Upper lobe of left lung (tissue), 6 donors: ENCODE results near the gene PPP6R3. TPM values are rescaled to one million over a fixed set of nuclear protein-coding genes. Genes with fewer than 3 reads are reported as not detected.
A peak's percentile ranks its signal among the peaks of the same experiment; 100 is the strongest.

ENCODE experiments used
- ATAC-seq, 2 donors: fragments of 200-7000 bp; cut with Tn5 transposase; one replicate each; pipeline ENCODE4 v1.9.1; 2022; ENCODE audit warnings: mild to moderate bottlenecking in 2 of 2, moderate library complexity in 2 of 2; ENCODE audit not compliant: low FRiP score in 2 of 2
- DNase-seq, 2 donors: peaks; one replicate each; pipeline ENCODE4 v3.0.0-alpha.2; 2019 to 2020
- H3K27ac ChIP-seq, 4 donors: fragments of 200-600 bp; sonication (generic); one replicate each; pipeline ENCODE4 v1.5.1; 2016 to 2019
- H3K27me3 ChIP-seq, 4 donors: fragments of 200-600 bp; sonication (generic); one replicate each; pipeline ENCODE4 v1.5.1; 2017 to 2019
- H3K36me3 ChIP-seq, 4 donors: fragments of 200-600 bp; sonication (generic); one replicate each; pipeline ENCODE4 v1.5.1; 2016 to 2019
- H3K4me1 ChIP-seq, 4 donors: fragments of 200-600 bp; sonication (generic); one replicate each; pipeline ENCODE4 v1.5.1; 2018 to 2019
- H3K4me3 ChIP-seq, 4 donors: fragments of 200-600 bp; sonication (generic); one replicate each; pipeline ENCODE4 v1.5.1; 2017 to 2019; ENCODE audit warnings: mild to moderate bottlenecking in 2 of 4, moderate library complexity in 1 of 4
- H3K9me3 ChIP-seq, 4 donors: fragments of 200-600 bp; sonication (generic); one replicate each; pipeline ENCODE4 v1.5.1; 2018 to 2019
- CTCF ChIP-seq, 6 experiments: fragments of 450-650 bp in 4 of 6; fragments of 200-600 bp in 2 of 6; sonication (generic) in 2 of 6; IDR thresholded peaks; one replicate each; pipeline ENCODE4 v1.5.1; 2016 to 2019; ENCODE audit warnings: antibody characterized with exemption in 6 of 6
- EP300 ChIP-seq, 4 donors: sonication (generic); formaldehyde crosslinking; IDR thresholded peaks; one replicate each; pipeline ENCODE4 v1.5.1; 2017; ENCODE audit warnings: antibody characterized with exemption in 4 of 4, control low read depth in 2 of 4
- POLR2A ChIP-seq, 4 donors: fragments of 450-650 bp; IDR thresholded peaks; one replicate each; pipeline ENCODE4 v1.5.1; 2016 to 2017; ENCODE audit warnings: antibody characterized with exemption in 4 of 4, mild to moderate bottlenecking in 2 of 4
- POLR2AphosphoS5 ChIP-seq, 2 donors: sonication (generic); formaldehyde crosslinking; IDR thresholded peaks; one replicate each; pipeline ENCODE4 v1.5.1; 2017; ENCODE audit warnings: antibody characterized with exemption in 2 of 2
- WGBS, 2 donors: methylation state at CpG; one replicate each; pipeline ENCODE4 v1.1.5; 2017 to 2018; 5-methylcytosine and 5-hydroxymethylcytosine counted together
- total RNA-seq, 6 donors: library from RNA; depleted of rRNA in 4 of 6; stranded (reverse); fragments of >200 nt in 4 of 6; gene quantifications; one replicate each; pipeline versions ENCODE4 v1.1.0 to v1.2.1, GENCODE V29; 2016 to 2021
- donor health status: DM: no; HTN: no; CAD: no; lungs with moderate emphysema.
- donor health status: DM: no; HTN: yes; CAD: no; lungs with severe emphysema.

The PPP6R3 gene
- total RNA-seq, 6 donors from 2014 or later, result 75.7 to 195 (median 114) TPM

- Histone ChIP-seq H3K4me3 (no peak overlapping the region), H3K36me3 (peaks cover 4 to 74% (median 28%) of the 10 kb centered on the region in 4 donors), H3K27ac (no peak overlapping the region), H3K27me3 (no peaks in the 10 kb centered on the region), H3K9me3 (no peaks in the 10 kb centered on the region), H3K4me1 (peaks cover 8 to 40% (median 20%) of the 10 kb centered on the region in 4 donors)
- ATAC-seq, result no peak
- no peak for DNase-seq
- 86 to 92% methylated on average over 8 of the region's 8 CpGs for WGBS, 2 donors
- TF ChIP-seq EP300 (IDR thresholded peaks at IDR 0.05), result no peak
Measured at GRCh38 chr11:68543594-68543993, 83.0 kb downstream of the PPP6R3 start.

DNA sequence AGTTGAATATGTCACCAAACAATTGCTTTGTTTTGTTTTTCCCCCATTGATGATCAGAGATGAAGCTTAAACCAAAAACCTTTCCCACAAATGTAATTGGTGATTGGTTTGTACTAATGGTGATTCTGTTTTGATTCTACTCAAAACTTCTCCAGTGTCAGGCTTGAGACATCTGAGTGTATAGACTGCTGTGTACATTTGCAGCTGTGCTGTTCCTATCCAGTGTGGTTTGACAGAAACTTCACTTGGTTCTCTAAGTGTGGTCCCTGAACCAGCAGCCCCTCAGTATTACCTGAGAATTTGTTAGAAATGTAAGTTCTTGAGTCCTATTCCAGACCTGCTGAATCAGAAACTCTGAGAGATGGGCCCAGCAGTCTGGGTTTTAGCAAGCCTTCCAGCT, 84.8 kb downstream of the PPP6R3 start:
- no peak for DNase-seq

GRCh38 chr11:68545796-68546195, 85.2 kb downstream of the PPP6R3 start:
- 67 to 82% methylated on average over 1 of the region's 1 CpG for WGBS, 2 donors
- H3K36me3 ChIP-seq, result peaks cover 0 to 54% (median 24%) of the 10 kb centered on the region in 4 donors
- ATAC-seq (no peak), DNase-seq (no peak)
- H3K4me1 ChIP-seq, result peaks cover 26 to 57% (median 36%) of the 10 kb centered on the region in 4 donors
- H3K9me3 ChIP-seq, result no peaks in the 10 kb centered on the region
- no peak overlapping the region for H3K4me3 ChIP-seq
- no peaks in the 10 kb centered on the region for H3K27me3 ChIP-seq
- TF ChIP-seq EP300 (IDR thresholded peaks at IDR 0.05) (no peak), POLR2AphosphoS5 (IDR thresholded peaks at IDR 0.05) (no peak), POLR2A (IDR thresholded peaks at IDR 0.05) (no peak), CTCF (IDR thresholded peaks at IDR 0.05) (no peak)
- no peak overlapping the region for H3K27ac ChIP-seq

More for the DNA sequence above, 84.8 kb downstream of the PPP6R3 start:
- ATAC-seq, result no peak
- H3K27me3 ChIP-seq, result no peaks in the 10 kb centered on the region
- H3K4me1 ChIP-seq, result peaks cover 22 to 52% (median 31%) of the 10 kb centered on the region in 4 donors
- H3K36me3 ChIP-seq, result peaks cover 0 to 59% (median 24%) of the 10 kb centered on the region in 4 donors
- no peak overlapping the region for H3K4me3 ChIP-seq
- H3K27ac ChIP-seq, result no peak overlapping the region
- TF ChIP-seq CTCF (IDR thresholded peaks at IDR 0.05), result no peak
- TF ChIP-seq POLR2AphosphoS5 (IDR thresholded peaks at IDR 0.05), result no peak
- TF ChIP-seq EP300 (IDR thresholded peaks at IDR 0.05), result no peak
- no peak for TF ChIP-seq POLR2A (IDR thresholded peaks at IDR 0.05)
- no peaks in the 10 kb centered on the region for H3K9me3 ChIP-seq

GRCh38 chr11:68546555-68546954, 86.0 kb downstream of the PPP6R3 start:
- TF ChIP-seq POLR2A (IDR thresholded peaks at IDR 0.05) (no peak), CTCF (IDR thresholded peaks at IDR 0.05) (no peak), POLR2AphosphoS5 (IDR thresholded peaks at IDR 0.05) (no peak), EP300 (IDR thresholded peaks at IDR 0.05) (no peak)
- no peak overlapping the region for H3K4me3 ChIP-seq
- peaks cover 31 to 61% (median 39%) of the 10 kb centered on the region in 4 donors for H3K4me1 ChIP-seq
- H3K9me3 ChIP-seq, result no peaks in the 10 kb centered on the region
- ATAC-seq, result no peak
- peak in 1 of 2 donors; percentile 72 for DNase-seq
- peak overlapping the region in 1 of 4 donors; percentile 11 for H3K27ac ChIP-seq
- H3K27me3 ChIP-seq, result no peaks in the 10 kb centered on the region
- WGBS, 2 donors, result 83 to 88% methylated on average over 4 of the region's 4 CpGs
- peaks cover 0 to 54% (median 24%) of the 10 kb centered on the region in 4 donors for H3K36me3 ChIP-seq

DNA sequence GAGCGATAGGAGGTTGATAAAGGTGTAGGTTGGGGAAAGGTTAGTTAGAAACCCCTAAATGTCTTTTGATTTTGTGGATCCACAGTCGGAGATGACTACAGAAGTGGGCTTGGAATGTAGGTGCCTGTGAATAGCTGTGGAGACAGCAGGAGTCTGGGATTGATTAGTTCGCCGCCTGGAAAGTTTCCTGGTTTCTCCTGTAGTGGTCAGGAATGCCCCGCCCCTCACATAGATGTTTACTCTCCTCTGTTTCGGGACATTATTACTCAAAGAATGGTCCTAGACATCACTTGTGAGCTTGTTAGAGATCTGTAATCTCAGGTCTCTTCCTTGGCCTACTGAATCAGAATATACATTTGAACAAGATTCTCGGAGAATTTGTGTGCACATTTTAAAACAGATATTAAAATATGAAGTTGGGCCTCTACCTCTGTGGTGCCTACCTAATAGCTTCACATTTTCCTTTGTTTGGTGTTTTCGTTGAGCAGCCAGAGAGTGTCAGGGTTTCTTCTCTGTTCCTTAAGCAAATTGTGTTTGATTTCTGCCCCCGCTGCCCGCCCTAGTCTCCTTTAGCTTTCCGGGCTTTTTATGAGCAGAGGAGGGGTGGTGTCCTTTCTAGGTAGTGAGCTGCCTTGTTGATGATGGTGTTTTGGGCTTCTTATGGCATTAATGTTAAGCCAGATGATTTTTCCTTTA, 89.4 kb downstream of the PPP6R3 start:
- Histone ChIP-seq H3K27ac (peak overlapping the region in 3 of 4 donors; percentile 41 to 69 (median 69)), H3K4me3 (no peak overlapping the region), H3K4me1 (peaks cover 31 to 57% (median 37%) of the 10 kb centered on the region in 4 donors), H3K36me3 (peaks cover 0 to 61% (median 20%) of the 10 kb centered on the region in 4 donors), H3K27me3 (no peaks in the 10 kb centered on the region), H3K9me3 (no peaks in the 10 kb centered on the region)
- no peak for ATAC-seq
- DNase-seq, result no peak
- TF ChIP-seq EP300 (IDR thresholded peaks at IDR 0.05) (no peak), CTCF (IDR thresholded peaks at IDR 0.05) (no peak), POLR2AphosphoS5 (IDR thresholded peaks at IDR 0.05) (no peak), POLR2A (IDR thresholded peaks at IDR 0.05) (no peak)
- WGBS, 2 donors, result 51 to 69% methylated on average over 11 of the region's 11 CpGs
